ENCODE data around the gene RASA3.

RASA3 gene

DNA sequence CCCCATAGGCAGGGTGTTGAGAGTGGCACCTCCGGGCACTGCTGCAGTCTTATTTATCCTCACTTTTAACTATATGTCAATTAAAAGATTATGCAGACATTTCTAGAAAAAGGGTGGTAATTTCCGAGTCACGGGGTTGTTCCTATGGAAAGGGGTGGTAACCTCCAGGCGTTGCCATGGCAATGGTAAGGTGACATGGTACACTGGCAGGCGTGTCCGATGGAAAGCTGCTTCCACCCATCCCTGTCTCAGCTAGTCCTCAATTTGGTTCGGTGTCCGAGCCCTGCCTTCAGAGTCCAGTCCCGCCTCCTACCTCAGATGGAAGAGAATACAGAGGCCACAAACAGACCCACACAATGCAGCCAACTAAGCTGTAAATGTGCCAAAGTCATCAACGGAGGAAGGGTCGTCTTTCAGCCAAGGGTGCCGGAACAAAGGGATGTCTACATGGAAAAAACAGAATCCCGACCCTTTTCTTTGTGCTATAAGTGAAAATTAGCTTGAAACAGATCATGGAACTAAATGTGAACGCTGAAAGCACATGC, 85.9 kb downstream of the RASA3 start:
- DNase-seq: no peak

DNA sequence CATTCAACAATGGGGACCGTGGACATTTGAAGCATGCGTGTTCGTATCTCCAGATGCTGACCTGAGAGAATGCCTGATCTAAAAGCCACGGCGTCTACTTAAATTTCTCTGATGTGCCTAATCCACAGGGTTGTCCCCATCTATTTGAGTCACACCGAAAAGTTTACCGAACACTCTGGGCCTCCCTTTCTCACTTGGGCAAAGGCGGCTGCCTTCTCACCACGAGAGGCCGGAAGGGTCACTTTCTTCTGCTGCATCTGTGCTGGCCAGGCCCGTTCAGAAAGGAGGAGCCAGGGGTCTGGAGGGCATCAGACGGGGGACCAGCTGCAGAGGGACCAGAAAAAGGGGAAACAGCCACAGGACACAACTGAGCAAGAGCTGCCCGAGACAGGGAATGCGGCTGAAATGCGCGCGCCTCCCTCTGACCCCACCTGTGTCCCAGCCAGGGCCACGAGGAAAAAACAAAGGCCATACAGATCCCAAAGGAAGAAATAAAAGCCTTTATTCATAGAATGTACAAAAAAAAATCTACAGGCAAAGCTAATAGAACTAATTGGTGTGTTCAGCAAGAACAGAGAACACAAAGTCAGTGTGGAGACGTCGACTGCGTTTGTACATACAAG, 87.2 kb downstream of the RASA3 start:
- no peak for DNase-seq

DNA sequence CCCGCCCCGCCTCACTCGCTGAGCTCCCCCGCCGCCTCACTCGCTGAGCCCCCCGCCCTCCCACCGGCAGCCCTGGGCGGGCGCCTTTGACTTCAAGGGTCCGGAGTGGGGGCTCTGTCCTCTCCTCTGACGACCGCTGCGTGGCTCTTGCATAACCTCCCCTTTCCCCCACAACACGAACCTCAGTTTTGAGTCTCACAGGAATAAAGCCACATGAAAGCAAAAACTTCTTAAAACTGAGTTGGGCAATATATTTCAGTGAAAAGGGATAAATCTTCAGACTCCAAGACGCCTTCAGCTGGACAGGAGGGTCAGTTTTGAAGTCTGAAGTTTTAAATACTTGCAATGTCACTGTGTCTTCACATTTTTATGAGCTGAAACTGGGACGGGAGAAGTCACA, 87.9 kb downstream of the RASA3 start:
- DNase-seq: no peak

DNA sequence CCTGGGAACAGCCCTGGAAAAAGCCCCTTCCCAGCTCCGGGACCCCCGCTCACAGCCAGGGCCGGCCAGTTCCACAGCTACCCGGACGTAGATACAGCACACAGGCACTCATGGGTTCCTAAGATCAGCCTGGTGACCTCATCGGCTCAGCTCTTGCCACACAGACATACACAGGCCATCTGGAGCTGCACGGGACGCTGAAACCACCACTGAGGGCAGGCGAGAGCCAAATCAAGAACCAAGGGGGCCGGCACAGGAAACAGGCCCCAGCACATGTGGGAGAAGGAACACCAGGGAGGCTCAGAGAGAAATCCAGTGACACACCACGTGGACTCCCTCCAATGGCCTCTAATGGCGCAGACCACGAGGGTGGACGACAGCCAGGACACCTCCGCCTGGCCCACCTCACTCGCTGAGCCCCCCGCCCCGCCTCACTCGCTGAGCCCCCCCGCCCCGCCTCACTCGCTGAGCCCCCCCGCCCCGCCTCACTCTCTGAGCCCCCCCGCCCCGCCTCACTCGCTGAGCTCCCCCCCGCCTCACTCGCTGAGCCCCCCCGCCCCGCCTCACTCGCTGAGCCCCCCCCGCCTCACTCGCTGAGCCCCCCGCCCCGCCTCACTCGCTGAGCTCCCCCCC, 88.9 kb downstream of the RASA3 start:
- DNase-seq: no peak

DNA sequence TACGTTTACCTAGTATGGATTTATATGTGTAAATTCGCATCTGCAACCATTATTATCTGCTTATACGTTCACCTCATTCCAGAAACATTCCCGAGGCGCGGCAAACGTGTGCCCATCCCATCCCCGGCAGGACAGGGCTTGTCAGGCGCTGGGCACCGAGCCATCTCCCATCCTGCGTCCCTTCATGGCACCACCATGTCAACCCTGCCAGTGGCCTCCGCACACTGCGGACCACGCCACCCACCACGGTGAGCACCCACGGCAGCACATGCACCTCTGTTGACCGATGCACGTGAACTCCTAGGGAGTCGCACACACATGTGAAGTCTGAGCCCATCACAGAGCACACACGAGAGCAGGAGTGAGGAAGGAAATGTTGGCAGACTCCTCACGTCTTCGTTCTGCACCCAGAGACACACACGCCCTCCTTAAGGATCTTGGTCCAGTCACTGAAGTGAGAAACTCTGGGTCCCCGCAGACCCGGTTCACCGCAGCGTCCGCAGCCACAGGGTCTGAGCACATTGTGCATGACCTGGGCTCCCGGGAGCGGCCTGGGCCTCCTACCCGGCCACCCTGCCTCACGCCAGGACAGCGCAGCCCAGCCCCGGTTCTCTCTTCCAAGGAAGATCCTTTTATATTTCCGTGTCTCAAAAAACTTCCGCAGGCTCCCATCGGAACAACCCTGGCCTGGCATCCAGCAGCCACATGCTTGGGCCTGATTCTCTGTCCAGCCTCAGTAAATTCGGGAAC, 90.2 kb downstream of the RASA3 start:
- DNase-seq: no peak

DNA sequence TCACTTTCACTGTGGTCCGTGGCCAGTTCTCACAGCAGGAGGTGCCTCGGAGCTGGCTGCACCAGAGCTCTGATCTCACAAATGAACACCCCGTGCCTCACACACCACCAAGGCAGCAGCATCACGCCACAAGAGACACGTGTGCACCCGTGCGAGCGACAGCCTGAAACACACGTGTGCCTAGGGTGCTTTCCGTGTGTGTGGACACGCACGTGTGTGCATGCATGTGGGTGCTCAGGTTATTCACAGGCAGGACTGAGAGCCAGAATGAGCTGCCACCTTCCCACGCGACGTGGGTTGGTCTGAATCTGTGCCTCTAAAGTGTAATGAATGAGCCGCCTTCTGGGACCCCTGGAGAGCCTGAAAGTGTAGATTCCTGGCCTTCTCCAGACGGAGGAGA, 90.9 kb downstream of the RASA3 start:
- no peak for DNase-seq

DNA sequence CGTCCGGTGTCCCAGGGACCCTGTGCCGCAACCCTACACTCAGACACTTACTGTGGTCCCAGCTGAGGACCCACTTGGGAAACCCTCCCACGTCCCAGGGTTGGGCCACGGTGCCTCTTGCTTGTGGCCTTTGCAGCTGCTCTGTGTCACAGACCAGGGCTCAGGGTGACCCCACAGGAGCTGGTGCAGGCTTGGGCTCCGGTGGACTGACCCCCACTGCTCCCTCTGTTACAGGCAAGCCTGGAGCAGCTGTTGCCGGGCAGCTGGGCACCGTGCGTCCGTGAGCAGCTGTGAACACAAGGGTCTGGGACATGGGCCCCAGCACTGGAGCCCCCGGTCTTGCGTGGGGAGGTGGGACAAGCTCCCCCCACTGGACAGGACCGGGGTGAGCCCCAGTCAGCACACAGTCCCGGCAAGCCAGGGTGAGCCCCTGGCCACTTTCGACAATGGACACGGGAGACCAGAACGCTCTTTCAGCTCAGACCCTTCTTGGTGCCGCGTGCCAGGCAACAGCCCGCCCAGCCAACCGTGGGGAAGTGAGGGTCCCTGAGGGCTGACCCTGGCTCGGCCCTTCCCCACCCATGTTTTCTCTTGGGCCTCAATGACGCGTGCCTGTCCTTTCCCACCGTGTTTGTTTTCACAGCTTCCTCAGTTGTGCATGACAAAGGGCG, 92.8 kb downstream of the RASA3 start:
- DNase-seq: no peak

DNA sequence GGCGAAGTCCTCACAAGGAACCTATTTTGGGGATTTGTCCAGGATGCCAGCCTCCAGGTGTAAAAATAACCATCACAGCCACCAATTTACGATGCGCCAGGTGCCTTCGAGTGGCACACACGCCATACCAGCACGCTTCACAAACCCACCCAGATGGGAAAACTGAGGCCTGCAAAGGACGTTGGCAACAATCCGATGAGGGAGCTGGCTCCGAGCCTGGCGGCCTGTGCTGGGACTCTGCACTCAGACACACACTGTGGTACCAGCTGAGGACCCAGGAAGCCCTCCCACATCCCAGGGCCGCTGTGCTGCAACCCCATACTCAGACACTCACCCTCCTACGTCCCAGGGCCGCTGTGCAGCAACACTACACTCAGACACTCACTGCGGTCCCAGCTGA, 93.5 kb downstream of the RASA3 start:
- no peak for DNase-seq

DNA sequence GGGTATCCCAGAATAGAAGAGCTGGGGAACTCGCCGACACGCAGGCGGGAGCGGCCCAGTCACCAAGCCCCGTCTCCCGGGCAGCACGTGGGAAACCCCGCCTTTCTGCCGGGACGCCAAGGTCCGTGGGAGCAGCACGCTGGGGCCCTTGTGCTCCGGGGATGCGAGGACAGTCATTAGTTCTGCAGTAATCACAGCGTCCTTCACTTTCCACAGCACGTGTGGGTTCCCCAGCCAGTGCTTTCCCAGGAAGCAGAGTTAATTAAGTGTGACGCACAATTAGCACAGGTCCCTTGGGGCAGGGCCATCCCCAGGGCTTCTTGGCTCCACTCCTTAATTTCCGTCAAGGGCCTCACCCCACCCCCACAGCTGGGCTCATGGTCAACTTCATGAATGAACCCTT, 94.2 kb downstream of the RASA3 start:
- DNase-seq: no peak

DNA sequence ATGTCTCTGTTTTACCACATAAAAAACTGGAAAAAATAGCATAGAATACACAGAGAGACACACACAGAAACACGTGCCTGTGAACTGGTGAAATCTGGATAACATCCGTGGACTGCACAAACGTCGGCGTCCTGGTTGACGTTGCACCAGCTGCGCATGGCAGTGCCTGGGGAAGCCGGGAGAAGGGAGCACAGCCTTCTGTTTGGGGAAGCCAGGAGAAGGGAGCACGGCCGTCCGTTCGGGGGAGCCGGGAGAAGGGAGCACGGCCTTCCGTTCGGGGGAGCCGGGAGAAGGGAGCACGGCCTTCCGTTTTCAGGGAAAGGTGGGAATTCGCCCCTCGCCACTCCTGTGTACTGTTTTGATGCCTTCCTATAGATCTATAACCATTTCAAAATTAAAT, 94.7 kb downstream of the RASA3 start:
- DNase-seq: no peak

DNA sequence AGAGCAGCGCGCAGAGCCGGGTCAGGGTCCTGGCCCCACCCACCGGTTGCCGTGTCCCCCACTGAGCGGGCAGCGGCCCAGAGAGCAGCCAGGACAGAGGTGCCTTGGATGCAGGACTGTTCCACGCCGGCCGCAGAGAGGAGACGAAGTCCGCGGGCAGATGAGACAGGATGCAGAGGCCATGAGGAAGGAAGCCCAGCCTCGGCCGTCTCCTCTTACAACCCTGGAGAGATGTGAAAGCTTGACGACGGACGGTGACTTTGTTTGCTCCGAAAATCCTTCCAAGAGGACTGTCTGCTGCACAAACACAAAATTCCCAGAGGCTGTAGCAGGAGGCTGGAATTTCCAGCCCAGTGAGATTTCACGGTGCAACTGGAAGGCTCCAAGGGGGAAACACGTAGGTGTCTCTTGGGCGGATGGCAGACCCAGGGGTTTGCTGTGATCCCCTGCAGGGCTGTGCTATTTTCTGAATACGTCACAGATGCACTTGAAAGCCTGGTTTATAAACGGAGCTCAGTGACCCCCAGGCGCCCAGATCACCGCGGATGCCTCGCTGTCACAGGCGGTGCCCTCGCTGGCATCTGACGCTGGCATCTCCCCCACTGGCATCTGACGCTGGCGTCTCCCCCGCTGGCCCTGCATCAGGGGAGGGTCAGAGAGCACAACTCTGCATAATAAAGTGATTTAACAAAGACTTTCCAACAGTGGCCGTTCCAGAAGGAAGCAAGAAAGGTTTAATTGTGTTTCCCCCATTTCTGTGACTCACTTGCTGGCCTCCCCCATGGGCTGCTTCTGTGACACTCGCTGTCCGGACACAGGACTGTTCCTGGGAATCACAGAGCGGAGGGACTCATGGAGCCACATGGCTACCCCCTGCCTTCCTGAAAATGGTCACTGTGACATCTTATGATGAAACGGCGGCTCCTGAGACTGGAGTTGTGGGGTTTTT, 96.6 kb downstream of the RASA3 start:
- no peak for DNase-seq

DNA sequence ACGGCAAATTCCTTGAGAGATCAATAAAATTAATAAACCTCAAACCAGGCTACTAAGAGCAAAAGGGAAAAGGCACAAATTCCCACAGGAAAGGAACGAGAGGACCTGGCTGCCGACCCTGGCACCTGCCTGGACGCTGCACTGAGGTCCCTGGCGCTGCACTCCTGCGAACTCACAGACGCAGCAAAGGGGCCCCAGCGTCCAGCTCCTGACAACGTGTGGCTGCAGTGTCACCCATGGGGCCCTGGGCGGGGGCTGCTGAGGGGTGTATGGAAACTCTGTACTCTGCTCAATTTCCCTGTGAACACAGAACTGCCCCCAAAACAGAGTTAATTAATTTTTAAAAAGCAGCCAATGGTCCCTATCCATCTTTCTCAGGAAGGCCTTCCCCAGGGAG, 97.2 kb downstream of the RASA3 start:
- DNase-seq: no peak

DNA sequence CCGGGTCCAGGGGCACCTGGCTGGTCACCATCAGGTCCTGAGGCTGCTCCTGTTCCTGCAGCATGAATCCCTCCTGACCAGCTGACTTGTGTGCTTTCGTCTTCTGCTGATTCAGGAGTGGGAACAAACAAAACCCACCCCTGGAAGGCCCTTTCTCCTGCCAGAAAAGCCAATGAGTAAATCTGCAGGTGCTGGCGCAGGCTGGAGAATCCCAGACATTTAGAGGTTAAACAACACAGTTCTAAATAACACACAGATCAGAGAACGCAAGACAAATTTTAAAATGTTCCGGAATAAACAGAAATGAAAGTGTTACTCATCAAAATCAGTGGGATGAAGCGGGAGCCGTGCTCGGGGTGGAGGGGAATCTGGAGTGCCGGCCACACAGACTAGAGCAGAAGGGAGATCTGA, 97.9 kb downstream of the RASA3 start:
- DNase-seq: no peak

DNA sequence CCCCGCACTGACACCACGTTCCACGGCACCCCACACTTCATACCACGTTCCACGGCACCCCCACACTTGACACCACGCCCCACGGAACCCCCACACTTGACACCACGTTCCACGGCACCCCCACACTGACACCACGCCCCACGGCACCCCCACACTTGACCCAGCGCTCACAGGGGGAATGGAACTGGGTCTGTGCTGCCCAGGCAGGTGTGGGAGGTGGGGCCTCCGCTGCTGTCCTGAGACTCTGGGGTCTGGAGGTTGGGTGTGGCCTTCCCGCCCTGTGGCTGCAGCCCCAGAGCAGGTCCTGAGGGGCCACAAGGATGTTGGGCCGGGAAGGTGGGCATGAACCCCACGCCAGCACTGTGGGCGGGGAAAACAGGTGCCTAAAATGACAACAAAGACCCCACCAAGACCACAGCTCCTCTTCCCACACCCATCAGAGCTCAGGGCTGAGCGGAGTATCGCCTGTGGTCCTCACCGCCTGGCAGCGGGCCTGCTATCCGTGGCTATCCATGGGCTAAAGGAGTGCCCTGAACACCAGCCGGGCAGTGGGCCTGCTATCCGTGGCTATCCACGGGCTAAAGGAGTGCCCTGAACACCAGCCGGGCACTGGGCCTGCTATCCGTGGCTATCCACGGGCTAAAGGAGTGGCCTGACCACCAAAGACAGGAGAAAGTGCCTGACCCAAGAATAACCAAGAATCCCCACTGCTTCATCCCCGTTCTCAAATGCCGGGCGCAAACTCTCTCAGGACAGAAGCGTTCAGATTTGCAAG, 98.7 kb downstream of the RASA3 start:
- no peak for DNase-seq

DNA sequence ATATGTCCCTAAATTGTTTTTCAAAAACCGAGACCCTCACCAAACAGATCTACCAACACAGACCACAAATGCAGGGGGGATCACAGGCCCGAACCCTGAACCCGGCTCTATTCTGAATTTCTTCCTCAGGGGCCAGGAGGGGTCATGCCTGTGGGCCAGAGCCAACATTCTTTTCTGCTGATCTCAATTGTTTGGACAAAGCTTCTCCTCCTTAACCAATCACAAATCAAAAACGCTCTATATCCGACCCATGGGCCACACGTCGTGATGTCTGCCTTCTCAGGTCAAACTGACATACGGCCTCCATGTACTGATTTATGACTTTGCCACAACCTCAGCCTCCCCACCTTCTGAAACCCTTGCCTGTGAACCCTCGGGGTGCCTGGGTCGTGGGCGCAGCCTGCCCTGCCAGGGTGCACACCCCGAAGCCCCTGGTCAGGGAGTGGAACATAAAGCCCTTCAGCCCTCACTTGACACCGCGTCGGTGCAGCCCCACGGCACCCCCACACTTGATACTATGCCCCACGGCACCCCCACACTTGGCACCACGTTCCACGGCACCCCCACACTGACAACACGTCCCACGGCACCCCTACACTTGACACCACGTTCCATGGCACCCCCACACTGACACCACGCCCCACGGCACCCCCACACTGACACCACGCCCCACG, 100.2 kb downstream of the RASA3 start:
- no peak for DNase-seq

DNA sequence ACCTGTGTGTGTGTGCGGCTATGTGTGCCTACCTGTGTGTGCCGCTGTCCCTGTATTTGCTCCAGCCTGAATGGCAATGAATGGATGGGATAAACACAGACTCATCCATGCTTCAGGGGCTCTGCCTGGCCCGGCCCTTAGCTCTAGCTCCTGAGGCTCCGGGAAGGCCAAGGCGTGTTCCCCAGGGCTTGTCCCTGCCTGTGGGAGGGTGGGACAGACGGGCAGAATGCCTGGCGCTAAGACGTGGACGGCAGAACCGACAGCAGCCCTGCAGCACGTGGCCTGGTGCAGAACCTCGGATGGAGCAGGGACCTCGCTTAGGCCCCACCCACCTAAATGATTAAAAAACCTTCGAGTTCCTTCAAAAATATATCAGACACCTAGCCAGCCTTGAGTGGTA, 100.8 kb downstream of the RASA3 start:
- no peak for DNase-seq

DNA sequence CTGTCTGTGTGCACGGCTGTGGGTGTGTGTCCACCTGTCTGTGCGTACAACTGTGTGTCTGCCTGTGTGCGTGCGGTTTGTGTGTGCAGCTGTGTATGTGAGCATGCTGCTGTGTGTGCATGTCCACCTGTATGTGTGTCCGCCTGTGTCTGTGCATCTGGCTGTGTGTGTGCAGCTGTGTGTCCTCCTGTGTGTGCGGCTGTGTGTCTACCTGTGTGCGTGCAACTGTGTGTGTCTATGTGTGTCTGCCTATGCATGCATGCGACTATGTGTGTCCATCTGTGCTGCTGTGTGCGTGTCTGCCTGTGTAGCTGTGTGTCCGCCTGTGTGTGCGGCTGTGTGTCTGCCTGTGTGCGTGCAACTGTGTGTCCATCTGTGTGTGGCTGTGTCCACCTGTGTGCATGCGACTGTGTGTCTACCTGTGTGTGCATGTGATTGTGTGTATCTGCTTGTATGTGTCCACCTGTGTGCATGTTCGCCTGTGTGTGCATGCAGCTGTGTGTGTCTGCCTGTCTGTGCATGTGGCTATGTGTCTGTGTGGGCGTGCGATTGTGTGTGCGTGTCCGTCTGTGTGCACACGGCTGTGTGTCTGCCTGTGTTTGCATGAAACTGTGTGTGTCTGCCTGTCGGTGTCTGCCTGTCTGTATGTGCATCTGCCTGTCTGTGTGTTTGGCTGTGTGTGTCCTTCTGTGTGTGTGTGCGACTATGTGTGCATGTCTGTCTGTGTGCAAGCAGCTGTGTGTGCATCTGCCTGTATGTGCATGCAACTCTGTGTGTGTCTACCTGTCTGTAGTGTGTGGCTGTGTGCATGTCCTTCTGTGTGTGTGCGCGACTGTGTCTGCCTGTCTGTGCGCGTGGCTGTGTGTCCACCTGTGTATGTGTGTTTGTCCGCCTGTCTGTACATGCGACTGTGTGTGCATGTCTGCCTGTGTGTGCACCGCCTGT, 101.5 kb downstream of the RASA3 start:
- no peak for DNase-seq

DNA sequence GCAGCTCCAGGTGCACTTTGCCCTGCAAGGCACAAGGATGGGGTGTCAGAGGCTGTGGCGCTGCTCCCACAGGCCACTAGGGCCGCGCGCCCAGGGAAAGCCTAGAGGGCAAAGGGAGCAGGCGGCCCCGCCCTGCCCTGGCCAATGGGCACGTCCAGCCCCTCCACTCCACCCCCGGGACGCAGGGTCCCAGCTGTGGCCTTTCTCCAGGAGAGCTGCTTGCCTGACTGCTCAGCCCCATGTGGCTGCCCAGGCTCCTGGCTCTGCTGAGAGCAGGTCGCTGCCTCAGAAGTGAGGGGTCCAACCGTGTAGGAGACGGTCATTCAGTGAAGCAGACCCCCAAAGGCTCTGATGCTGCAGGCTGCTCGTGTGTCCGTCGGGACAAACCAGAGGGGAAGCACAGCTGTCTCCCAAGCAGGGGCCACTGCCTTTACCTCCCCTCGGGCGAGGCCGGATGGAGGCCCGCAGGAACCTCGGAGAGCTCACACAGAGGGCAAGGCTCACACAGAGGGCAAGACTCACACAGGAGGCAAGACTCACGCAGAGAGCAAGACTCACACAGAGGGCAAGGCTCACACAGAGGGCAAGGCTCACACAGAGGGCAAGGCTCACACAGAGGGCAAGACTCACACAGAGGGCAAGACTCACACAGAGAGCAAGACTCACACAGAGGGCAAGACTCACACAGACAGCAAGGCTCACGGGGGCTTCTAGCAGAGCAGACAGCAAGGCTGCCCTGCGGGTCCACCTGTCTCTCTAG, 102.4 kb downstream of the RASA3 start:
- no peak for DNase-seq

DNA sequence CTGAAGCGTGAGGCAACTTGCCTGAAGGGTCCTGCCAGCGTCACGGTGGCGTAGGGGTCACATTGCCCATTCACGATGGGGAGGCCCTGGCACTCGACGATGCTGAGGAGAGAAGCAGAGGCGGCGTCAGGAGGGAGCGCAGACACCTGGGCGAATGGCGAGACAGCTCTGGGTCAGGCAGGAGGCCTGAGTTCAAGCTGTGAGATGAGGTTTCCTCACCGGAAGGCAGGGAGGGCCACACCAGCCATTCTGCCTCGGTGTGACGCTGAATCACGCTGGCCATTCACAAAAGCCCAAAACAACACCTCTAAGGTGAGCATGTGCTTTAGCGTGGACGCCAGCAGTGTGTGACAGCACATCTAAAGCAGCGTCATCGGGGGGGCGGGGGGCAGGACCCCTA, 104.6 kb downstream of the RASA3 start:
- DNase-seq: no peak

All from activated T-cell treated with anti-CD3 and anti-CD28 coated beads for 4 hours (primary cell).